Adrenal gland (tissue), 12 donors: ENCODE measurements around the gene PARD3B. TPM values are rescaled to one million over a fixed set of nuclear protein-coding genes. Genes with fewer than 3 reads are reported as not detected.

Source experiments
- DNase-seq, 7 donors: peaks; one replicate each; pipeline ENCODE4 v3.0.0-alpha.2; 2019 to 2020
- H3K27ac ChIP-seq, 5 donors: fragments of 200-600 bp; sonication (generic) in 4 of 5; 1 replicate in 3 of 5; 2 replicates in 2 of 5; pipeline versions ENCODE4 v1.5.1 to v1.8.0; 2016 to 2020; ENCODE audit warnings: mild to moderate bottlenecking in 1 of 5
- H3K27me3 ChIP-seq: fragments of 200-600 bp; 2 replicates; pipeline ENCODE4 v1.8.0; 2021
- H3K36me3 ChIP-seq, 2 donors: fragments of 200-600 bp; replicated peaks in 1 of 2; 1 replicate in 1 of 2; 2 replicates in 1 of 2; pipeline versions ENCODE4 v1.5.1 to v1.8.0; 2018 to 2022
- H3K4me1 ChIP-seq, 2 donors: fragments of 200-600 bp; replicated peaks in 1 of 2; 1 replicate in 1 of 2; 2 replicates in 1 of 2; pipeline versions ENCODE4 v1.5.1 to v1.8.0; 2018 to 2021
- H3K4me3 ChIP-seq, 4 donors: fragments of 200-600 bp; sonication (generic) in 3 of 4; one replicate each; pipeline ENCODE4 v1.5.1; 2016 to 2018
- H3K9me3 ChIP-seq, 3 donors: fragments of 200-600 bp; sonication (generic) in 1 of 3; replicated peaks in 1 of 3; 1 replicate in 2 of 3; 2 replicates in 1 of 3; pipeline versions ENCODE4 v1.5.1 to v1.8.0; 2016 to 2021
- POLR2A ChIP-seq, 2 donors: fragments of 450-650 bp; IDR thresholded peaks; one replicate each; pipeline ENCODE4 v1.6.1; 2017; ENCODE audit warnings: antibody characterized with exemption in 2 of 2, mild to moderate bottlenecking in 2 of 2, moderate library complexity in 1 of 2
- WGBS, 4 donors: extraction: QIAGEN DNeasy Blood & Tissue Kit in 2 of 4; methylation state at CpG; one replicate each; pipeline versions ENCODE4 v1.1.5 to v1.1.7; 2013 to 2017; 5-methylcytosine and 5-hydroxymethylcytosine counted together
- intact Hi-C, 2 donors: fragments of 100-400 bp; cut with DNase I; formaldehyde crosslinking; loops; one replicate each; pipeline versions ENCODE4 v1.14.1 to v1.15.0; 2022 to 2023
- polyA plus RNA-seq, 3 donors: library from polyadenylated mRNA; stranded (reverse); fragments of 200-250 nt in 2 of 3; fragments of 350-450 nt in 1 of 3; fragmentation: Illumina TruSeq in 1 of 3; extraction: RNeasy Lipid Tissue Mini Kit (QIAGEN cat#74804) in 1 of 3; gene quantifications; one replicate each; pipeline ENCODE4 v1.2.3, GENCODE V29; 2013 to 2014
- total RNA-seq, 9 donors: library from RNA; depleted of rRNA in 4 of 9; stranded (reverse); fragments of >200 nt in 4 of 9; fragments of 120-200 nt in 1 of 9; fragmentation: NEBNext Ultra II Directional in 1 of 9; extraction: Animal tissue kit (Norgen Biotek cat#: 25700) in 1 of 9; gene quantifications; one replicate each; pipeline versions ENCODE4 v1.1.0 to v1.2.4, GENCODE V29; 2013 to 2023
- TF ChIP-seq, protein P1 (sequence below), 6 experiments: fragments of 450-650 bp in 4 of 6; fragments of 200-600 bp in 2 of 6; sonication (generic) in 1 of 6; IDR thresholded peaks; 1 replicate in 5 of 6; 2 replicates in 1 of 6; pipeline versions ENCODE4 v1.5.1 to v1.8.0; 2016 to 2021; ENCODE audit warnings: antibody characterized with exemption in 6 of 6, mild to moderate bottlenecking in 2 of 6, moderate library complexity in 1 of 6
- donor health status: healthy with polysubstance abuse.
- donor health status: Bipolar disorder and iron deficiency.
- donor health status: DM: yes; HTN: yes; CAD: no.
- donor health status: DM: no; HTN: no; CAD: no.
- donor health status: DM: no; HTN: no; CAD: no.
- donor health status: DM: yes; HTN: yes; CAD: no.

PARD3B gene
- total and polyA plus RNA-seq, 12 donors, result 1.9 to 20.4 (median 9.5) TPM

DNA sequence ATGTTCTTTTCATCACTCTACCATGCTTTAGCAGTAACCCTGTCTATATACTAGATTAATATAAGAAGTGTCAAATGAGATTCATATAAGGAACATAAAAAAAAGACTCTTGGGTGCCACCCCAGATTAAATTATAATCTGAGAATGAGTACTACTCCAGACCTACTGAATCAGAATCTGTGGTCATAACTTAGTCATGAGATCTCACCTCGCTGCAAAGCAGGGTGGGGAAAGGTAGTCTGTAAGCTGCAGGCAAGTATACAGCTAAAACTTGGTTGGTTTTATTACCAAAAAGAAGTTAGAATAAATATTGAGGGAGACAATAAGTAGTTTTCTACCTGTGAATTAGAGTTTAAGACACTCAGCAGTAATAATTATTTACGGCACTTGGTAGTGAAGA, 175.6 kb downstream of the PARD3B start:
- no peak overlapping the region for H3K4me3 ChIP-seq
- H3K9me3 ChIP-seq, result no peaks in the 10 kb centered on the region
- no peaks in the 10 kb centered on the region for H3K36me3 ChIP-seq
- TF ChIP-seq, protein P1, sequence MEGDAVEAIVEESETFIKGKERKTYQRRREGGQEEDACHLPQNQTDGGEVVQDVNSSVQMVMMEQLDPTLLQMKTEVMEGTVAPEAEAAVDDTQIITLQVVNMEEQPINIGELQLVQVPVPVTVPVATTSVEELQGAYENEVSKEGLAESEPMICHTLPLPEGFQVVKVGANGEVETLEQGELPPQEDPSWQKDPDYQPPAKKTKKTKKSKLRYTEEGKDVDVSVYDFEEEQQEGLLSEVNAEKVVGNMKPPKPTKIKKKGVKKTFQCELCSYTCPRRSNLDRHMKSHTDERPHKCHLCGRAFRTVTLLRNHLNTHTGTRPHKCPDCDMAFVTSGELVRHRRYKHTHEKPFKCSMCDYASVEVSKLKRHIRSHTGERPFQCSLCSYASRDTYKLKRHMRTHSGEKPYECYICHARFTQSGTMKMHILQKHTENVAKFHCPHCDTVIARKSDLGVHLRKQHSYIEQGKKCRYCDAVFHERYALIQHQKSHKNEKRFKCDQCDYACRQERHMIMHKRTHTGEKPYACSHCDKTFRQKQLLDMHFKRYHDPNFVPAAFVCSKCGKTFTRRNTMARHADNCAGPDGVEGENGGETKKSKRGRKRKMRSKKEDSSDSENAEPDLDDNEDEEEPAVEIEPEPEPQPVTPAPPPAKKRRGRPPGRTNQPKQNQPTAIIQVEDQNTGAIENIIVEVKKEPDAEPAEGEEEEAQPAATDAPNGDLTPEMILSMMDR (IDR thresholded peaks at IDR 0.05), result no peak
- no peak for TF ChIP-seq POLR2A (IDR thresholded peaks at IDR 0.05)
- 86 to 97% (median 92%) methylated on average over 2 of the region's 2 CpGs for WGBS, 4 donors
- intact Hi-C loops, result no loop called here
- no peak overlapping the region for H3K27ac ChIP-seq
- no peaks in the 10 kb centered on the region for H3K27me3 ChIP-seq
- DNase-seq, result no peak
- H3K4me1 ChIP-seq, result no peaks in the 10 kb centered on the region

DNA sequence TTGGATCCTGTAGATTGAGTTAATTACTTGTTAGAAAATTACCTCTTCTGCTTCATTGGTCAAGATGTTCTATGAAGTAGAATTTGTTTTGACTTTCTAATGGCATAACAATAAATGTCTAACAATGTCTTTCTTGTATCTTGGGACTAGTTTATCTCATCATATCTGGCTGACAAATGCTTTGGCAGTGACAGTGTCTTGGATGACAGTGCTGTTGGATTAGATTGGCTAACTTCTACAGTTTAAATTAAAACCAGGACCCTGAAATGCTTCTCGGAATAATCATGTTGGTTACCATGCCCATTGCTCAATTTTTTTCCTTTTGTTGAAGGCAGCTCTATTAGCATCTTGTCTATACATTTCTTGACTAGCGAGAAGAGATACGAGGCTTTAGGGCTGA, 176.9 kb downstream of the PARD3B start:
- H3K9me3 ChIP-seq, result no peaks in the 10 kb centered on the region
- H3K4me1 ChIP-seq, result no peaks in the 10 kb centered on the region
- no peaks in the 10 kb centered on the region for H3K36me3 ChIP-seq
- no peak for DNase-seq
- TF ChIP-seq, protein P1 (IDR thresholded peaks at IDR 0.05), result no peak
- TF ChIP-seq POLR2A (IDR thresholded peaks at IDR 0.05), result no peak
- WGBS, 4 donors, result 92 to 98% (median 96%) methylated on average over 3 of the region's 3 CpGs
- H3K4me3 ChIP-seq, result no peak overlapping the region
- no peak overlapping the region for H3K27ac ChIP-seq
- H3K27me3 ChIP-seq, result no peaks in the 10 kb centered on the region
- intact Hi-C loops, result no loop called here

DNA sequence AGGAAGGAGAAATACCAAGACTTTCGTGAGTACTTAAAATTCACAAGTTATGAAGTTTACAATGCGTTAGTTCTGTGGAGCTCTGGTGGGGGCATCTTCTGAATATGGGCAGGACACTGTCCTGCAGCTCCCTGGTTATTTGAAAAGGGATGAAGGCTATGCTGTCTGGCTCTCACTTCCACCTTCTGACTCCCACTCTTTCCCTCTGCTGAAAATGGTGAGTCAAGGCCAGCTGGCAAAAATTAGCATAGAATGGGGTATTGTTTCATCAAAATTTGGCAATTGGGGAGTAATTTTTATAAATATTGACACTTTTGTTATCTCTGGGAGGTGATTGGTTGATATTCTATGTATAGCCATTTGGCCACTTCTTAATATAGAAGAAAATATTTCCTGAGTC, 177.4 kb downstream of the PARD3B start:
- DNase-seq, result no peak
- no peak overlapping the region for H3K27ac ChIP-seq
- no peaks in the 10 kb centered on the region for H3K27me3 ChIP-seq
- no peaks in the 10 kb centered on the region for H3K9me3 ChIP-seq
- no peaks in the 10 kb centered on the region for H3K4me1 ChIP-seq
- 86 to 93% (median 91%) methylated on average over 2 of the region's 2 CpGs for WGBS, 4 donors
- TF ChIP-seq, protein P1 (IDR thresholded peaks at IDR 0.05), result no peak
- TF ChIP-seq POLR2A (IDR thresholded peaks at IDR 0.05), result no peak
- intact Hi-C loops, result no loop called here
- no peaks in the 10 kb centered on the region for H3K36me3 ChIP-seq
- H3K4me3 ChIP-seq, result no peak overlapping the region

DNA sequence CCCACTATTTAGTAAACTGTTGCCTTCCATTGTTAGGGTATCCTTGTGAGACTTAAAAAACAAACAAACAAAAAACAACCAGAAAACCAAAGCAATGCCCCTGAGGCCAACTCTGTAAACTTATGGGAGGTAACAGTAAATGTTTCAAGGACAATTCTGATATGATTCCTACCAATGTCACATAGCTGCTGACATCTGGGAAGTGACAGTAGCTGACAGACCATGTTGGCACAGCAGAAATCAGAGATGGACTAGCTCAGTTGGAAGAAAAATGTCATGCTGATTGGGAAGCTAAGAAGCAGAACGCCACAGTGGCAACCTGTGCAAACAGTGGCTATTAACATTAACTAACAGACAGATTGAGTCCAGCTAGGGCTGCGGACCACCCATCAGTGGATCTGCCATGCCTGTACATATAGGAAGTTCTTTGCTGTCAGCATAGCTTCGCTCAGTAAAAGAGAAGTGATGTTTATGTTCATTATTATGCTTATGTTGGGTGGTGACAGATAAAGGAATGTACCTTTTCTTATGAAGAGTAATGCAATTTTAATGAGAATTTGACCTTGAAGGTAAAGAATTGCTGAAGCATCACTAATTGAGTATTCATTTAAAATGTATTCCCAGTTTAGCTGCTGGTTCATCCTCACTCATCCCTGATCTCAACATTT, 180.6 kb downstream of the PARD3B start:
- Histone ChIP-seq H3K27me3 (no peaks in the 10 kb centered on the region), H3K4me1 (no peaks in the 10 kb centered on the region), H3K27ac (no peak overlapping the region), H3K36me3 (no peaks in the 10 kb centered on the region), H3K4me3 (no peak overlapping the region), H3K9me3 (no peaks in the 10 kb centered on the region)
- DNase-seq, result no peak
- TF ChIP-seq, protein P1 (IDR thresholded peaks at IDR 0.05), result no peak
- TF ChIP-seq POLR2A (IDR thresholded peaks at IDR 0.05), result no peak
- intact Hi-C loops, result no loop called here
- WGBS, 4 donors, result 95 to 98% (median 97%) methylated on average over 3 of the region's 3 CpGs
